22Rv1 (cell line): ENCODE results near the gene CRAMP1.
A peak's percentile ranks its signal among the peaks of the same experiment; 100 is the strongest.

ENCODE experiments used
- H3K27ac ChIP-seq: fragments of 450-650 bp; 2 replicates; pipeline ENCODE4 v1.5.1; 2017
- ZFX ChIP-seq: fragments of 450-650 bp; IDR thresholded peaks from 2 replicates; pipeline ENCODE4 v1.6.1; 2017; ENCODE audit warnings: antibody characterized with exemption, borderline replicate concordance
- TF ChIP-seq, protein P1 (sequence below): fragments of 450-650 bp; IDR thresholded peaks from 2 replicates; pipeline ENCODE4 v1.5.1; 2017; ENCODE audit warnings: mild to moderate bottlenecking

CRAMP1 gene

DNA sequence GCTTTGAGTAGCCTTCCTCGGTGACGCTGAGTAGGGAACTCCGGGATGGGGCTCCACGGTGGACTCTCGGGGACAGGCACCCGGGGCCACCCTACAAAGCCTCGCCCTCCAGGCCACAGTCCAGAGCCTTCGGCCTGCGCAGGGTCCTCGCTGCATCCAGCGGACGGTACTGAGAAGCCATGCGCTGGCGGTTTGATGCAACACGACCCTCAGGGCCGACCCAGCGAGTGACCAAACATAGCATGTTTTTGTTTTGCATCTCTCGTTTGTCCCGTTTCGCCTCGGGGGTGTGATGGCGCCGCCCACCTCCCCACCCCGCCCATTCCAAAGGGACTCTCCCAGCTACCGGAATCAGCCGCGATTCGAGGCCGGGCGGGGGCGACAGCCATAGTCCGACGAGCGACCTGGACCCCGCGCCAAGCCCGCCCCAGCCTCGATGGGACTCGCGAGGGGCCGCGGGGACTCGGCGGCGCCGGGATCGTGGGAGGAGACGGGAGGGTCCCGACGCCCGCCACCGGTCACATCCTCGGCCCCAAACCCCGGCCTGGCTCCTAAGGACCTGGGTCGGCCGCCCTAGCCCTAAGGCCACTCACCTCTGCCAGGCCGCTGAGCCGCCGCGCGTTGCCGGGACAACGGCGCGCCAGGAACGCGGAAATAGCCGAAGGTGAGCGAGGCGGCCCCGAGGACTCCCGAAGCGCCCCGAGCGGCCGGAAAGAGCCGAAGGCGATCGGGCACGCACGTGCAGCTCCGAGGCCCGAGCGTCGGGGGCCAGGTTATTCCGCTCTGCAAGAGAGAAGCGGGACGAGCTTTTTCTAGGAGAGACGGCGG, 1.9 kb upstream of the CRAMP1 start:
- H3K27ac ChIP-seq = peak overlapping the region; percentile 89
- TF ChIP-seq, protein P1, sequence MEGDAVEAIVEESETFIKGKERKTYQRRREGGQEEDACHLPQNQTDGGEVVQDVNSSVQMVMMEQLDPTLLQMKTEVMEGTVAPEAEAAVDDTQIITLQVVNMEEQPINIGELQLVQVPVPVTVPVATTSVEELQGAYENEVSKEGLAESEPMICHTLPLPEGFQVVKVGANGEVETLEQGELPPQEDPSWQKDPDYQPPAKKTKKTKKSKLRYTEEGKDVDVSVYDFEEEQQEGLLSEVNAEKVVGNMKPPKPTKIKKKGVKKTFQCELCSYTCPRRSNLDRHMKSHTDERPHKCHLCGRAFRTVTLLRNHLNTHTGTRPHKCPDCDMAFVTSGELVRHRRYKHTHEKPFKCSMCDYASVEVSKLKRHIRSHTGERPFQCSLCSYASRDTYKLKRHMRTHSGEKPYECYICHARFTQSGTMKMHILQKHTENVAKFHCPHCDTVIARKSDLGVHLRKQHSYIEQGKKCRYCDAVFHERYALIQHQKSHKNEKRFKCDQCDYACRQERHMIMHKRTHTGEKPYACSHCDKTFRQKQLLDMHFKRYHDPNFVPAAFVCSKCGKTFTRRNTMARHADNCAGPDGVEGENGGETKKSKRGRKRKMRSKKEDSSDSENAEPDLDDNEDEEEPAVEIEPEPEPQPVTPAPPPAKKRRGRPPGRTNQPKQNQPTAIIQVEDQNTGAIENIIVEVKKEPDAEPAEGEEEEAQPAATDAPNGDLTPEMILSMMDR = no peak
- TF ChIP-seq ZFX = no peak

DNA sequence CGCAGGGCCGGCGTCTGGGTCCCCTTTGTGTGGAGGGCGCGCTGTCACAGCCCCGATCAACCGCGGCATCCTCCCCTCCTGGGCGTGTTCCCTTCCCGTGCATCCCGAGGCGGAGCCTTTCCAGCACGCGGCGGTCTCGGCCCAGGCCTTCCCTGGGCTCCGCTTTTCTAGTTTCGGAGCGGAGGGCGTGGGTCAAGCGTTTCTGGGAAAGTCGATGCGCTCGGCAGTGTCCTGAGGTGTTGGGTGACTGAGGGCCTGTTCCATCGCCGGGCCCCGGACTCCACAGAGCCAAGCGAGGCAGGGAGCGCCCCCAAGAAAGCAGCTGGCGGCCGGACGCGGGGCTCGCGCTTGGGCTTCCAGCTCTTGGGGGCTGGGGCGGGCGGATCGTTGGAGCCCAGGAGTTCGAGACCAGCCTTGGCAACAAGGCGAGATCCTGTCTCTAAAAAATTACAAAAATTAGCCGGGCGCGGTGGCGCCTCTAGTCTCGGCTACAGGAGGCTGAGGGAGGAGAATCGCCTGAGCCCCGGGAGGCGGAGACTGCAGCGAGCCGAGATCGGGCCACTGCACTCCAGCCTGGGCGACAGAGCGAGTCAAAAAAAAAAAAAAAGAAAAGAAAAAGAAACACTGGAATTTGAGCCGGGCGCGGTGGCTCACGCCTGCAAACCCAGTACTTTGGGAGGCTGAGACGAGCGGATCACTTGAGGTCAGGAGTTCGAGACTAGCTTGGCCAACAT, 1.1 kb upstream of the CRAMP1 start:
- no peak for TF ChIP-seq ZFX
- TF ChIP-seq, protein P1 = no peak
- H3K27ac ChIP-seq = peak overlapping the region; percentile 89

DNA sequence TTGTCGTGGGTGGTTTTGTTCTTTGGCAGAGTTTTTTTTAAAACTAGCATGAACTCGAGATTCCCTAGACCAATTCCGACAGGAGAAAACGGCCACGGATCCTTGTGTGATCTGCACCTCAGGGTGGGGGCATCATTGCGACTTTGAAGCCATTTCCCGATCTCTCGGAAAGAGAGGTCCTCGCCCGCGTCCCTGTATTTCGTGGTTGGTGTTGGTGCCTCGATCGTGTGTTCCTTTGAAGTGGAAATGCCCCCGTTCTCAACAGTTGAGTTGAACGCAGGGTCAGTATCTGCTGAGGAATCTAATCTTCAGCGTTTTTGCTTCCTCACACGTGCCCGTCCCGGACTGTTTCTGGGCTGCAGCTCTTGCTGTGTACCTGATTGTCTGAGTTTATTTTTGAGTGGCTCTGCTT, 1.1 kb downstream of the CRAMP1 start:
- H3K27ac ChIP-seq = peak overlapping the region; percentile 89
- TF ChIP-seq, protein P1 = no peak
- TF ChIP-seq ZFX = no peak

DNA sequence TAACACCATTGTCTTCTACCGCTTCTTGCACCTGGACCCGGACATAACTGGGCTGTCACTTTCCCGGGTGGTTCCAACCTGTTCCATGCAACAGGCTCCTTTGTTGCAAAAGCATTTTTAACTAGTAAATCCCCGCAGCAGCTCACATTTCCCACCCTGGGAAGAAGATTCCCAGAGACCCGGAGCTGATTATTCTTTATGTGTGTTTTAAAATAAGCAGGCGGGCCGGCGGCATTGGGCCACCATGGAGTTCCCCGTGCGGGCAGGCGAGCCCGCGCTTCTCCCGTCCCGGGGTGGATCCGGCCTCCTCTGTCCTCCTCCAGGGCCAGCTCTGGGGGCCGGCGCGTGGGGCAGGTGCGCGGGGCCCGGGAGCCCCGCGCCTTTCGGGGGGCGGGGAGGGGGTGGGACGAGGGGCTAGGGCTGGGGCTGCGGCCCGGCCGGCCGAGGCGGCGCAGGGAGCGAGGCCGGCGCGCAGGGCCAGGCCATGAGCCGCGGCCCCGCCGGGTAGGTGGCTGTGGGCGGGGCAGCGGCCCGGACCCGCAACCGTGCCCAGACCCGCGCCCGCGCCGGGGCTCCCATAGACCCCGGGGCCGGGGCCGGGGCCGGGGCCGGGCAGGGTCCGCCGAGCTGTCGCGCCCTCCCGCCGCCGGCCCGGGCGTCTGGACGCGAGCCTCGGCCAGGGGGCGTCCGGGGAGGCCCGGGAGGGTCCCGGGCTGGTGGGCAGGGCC, 1.7 kb downstream of the CRAMP1 start:
- TF ChIP-seq, protein P1 = no peak
- no peak for TF ChIP-seq ZFX
- peak overlapping the region; percentile 89 for H3K27ac ChIP-seq

DNA sequence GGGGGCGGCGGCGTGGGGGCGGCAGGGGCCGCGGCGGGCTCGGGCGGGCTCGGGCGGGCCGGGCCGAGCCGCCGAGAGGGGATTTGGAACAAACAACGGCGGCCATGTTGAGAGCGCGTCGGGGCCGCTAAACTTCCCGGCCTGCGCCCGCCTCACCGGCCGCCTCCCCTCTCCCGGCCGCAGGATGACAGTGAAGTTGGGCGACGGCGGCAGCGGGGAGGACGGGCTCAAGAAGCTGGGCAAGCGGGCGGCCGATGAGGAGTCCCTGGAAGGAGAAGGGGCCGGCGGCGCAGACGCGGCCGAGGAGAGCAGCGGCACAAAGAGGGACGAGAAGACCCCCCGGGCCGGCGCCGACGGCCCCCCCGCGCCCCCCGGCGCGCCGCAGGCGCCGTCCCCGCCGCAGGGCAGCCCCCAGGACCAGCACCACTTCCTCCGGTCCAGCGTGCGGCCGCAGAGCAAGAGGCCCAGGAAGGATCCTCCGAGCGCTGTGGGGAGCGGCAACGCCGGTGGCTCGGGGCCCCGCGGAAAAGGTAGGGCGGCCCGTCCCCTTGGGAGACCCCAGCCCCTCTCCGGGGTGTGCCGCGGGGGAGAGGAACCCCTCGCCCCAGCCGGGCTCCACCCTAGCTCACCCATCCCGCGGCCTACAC, 2.4 kb downstream of the CRAMP1 start:
- TF ChIP-seq, protein P1 = no peak
- no peak for TF ChIP-seq ZFX
- peak overlapping the region; percentile 89 for H3K27ac ChIP-seq

DNA sequence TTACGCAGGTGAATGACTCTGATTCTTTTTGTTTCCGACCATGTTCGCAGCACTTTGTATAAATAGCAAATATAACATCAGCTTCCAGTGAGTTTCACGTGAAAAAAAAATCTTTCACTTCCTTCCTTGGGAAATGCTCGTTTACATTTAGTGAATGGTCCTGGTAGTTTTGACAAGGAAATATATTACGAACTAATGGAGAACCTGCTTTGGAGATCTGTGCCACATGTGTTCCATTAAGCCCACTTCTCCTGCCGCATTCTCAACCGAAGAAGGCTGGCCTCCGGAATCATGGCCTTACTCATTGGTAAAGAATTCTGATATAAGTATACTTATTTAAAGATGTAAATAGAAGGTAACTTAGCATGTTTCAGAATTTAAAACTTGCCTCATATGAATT, 3.6 kb downstream of the CRAMP1 start:
- H3K27ac ChIP-seq = no peak overlapping the region
- no peak for TF ChIP-seq ZFX
- TF ChIP-seq, protein P1 = no peak
